ENCODE measurements around the gene SVOPL. TPM values are rescaled to one million over a fixed set of nuclear protein-coding genes. Genes with fewer than 3 reads are reported as not detected.

Gene SVOPL
- total RNA-seq, 1 donor from 2014 or later = 0.74 TPM

- H3K4me3 ChIP-seq = no peak overlapping the region
- DNase-seq (no peak), ATAC-seq (no peak)
- H3K9me3 ChIP-seq = no peaks in the 10 kb centered on the region
- H3K27me3 ChIP-seq (ENCODE audit: low read depth) = no peaks in the 10 kb centered on the region
- no peak overlapping the region for H3K27ac ChIP-seq
- no peaks in the 10 kb centered on the region for H3K36me3 ChIP-seq
- intact Hi-C loops (cut with DNase I) = no loop called here
- no peak for TF ChIP-seq CTCF (IDR thresholded peaks at IDR 0.05)
- no peaks in the 10 kb centered on the region for H3K4me1 ChIP-seq
Observed at GRCh38 chr7:138745189-138745588, 44.0 kb upstream of the SVOPL start.

GRCh38 chr7:138741453-138741735 is 40.2 kb upstream of the SVOPL start:
- ATAC-seq (no peak), DNase-seq (no peak)
- Histone ChIP-seq H3K4me3 (no peak overlapping the region), H3K4me1 (no peaks in the 10 kb centered on the region), H3K27ac (no peak overlapping the region), H3K36me3 (no peaks in the 10 kb centered on the region), H3K9me3 (no peaks in the 10 kb centered on the region), H3K27me3 (ENCODE audit: low read depth) (no peaks in the 10 kb centered on the region)
- intact Hi-C loops (cut with DNase I) = no loop called here
- no peak for TF ChIP-seq CTCF (IDR thresholded peaks at IDR 0.05)

GRCh38 chr7:138739859-138740258 is 38.7 kb upstream of the SVOPL start:
- Histone ChIP-seq H3K27ac (no peak overlapping the region), H3K4me1 (no peaks in the 10 kb centered on the region), H3K27me3 (ENCODE audit: low read depth) (no peaks in the 10 kb centered on the region), H3K36me3 (no peaks in the 10 kb centered on the region), H3K4me3 (no peak overlapping the region), H3K9me3 (no peaks in the 10 kb centered on the region)
- DNase-seq = no peak
- TF ChIP-seq CTCF (IDR thresholded peaks at IDR 0.05) = no peak
- intact Hi-C loops (cut with DNase I) = loop anchor here (5.0 kb wide), 1 partner anchor 578 kb away; no protein-coding TSS in a partner anchor
- ATAC-seq = no peak

GRCh38 chr7:138738551-138739335 is 37.6 kb upstream of the SVOPL start:
- ATAC-seq = peak; percentile 88 to 91
- intact Hi-C loops (cut with DNase I) = loop anchor here (5.0 kb wide), 1 partner anchor 576 kb away; no protein-coding TSS in a partner anchor
- no peak overlapping the region for H3K4me3 ChIP-seq
- no peak overlapping the region for H3K27ac ChIP-seq
- no peaks in the 10 kb centered on the region for H3K27me3 ChIP-seq (ENCODE audit: low read depth)
- no peaks in the 10 kb centered on the region for H3K36me3 ChIP-seq
- peak; percentile 85 for DNase-seq
- TF ChIP-seq CTCF (IDR thresholded peaks at IDR 0.05) = peak; percentile 91
- H3K4me1 ChIP-seq = no peaks in the 10 kb centered on the region
- H3K9me3 ChIP-seq = no peaks in the 10 kb centered on the region

- no peak overlapping the region for H3K4me3 ChIP-seq
- no peak overlapping the region for H3K27ac ChIP-seq
- ATAC-seq (no peak), DNase-seq (no peak)
- H3K9me3 ChIP-seq = no peaks in the 10 kb centered on the region
- H3K36me3 ChIP-seq = no peaks in the 10 kb centered on the region
- H3K27me3 ChIP-seq (ENCODE audit: low read depth) = no peaks in the 10 kb centered on the region
- TF ChIP-seq CTCF (IDR thresholded peaks at IDR 0.05) = no peak
- intact Hi-C loops (cut with DNase I) = loop anchor here (5.0 kb wide), 1 partner anchor 576 kb away; no protein-coding TSS in a partner anchor
- H3K4me1 ChIP-seq = no peaks in the 10 kb centered on the region
Observed at GRCh38 chr7:138738114-138738513, 37.0 kb upstream of the SVOPL start.
